Peyer's patch (tissue), 4 donors: ENCODE measurements around the gene FGF8. TPM values are rescaled to one million over a fixed set of nuclear protein-coding genes. Genes with fewer than 3 reads are reported as not detected.

Experiments
- DNase-seq, 3 donors: peaks; one replicate each; pipeline ENCODE4 v3.0.0-alpha.2; 2017 to 2019
- H3K27ac ChIP-seq, 4 donors: fragments of 200-600 bp; sonication (generic); one replicate each; pipeline ENCODE4 v1.5.1; 2016 to 2019
- H3K27me3 ChIP-seq, 2 donors: fragments of 200-600 bp; sonication (generic); one replicate each; pipeline ENCODE4 v1.5.1; 2019
- H3K36me3 ChIP-seq, 3 donors: fragments of 200-600 bp; sonication (generic); one replicate each; pipeline ENCODE4 v1.5.1; 2016 to 2019
- H3K4me1 ChIP-seq, 4 donors: fragments of 200-600 bp; sonication (generic); one replicate each; pipeline ENCODE4 v1.5.1; 2016 to 2019
- H3K4me3 ChIP-seq, 4 donors: fragments of 200-600 bp; sonication (generic); 1 replicate in 3 of 4; 2 replicates in 1 of 4; pipeline ENCODE4 v1.5.1; 2016 to 2019; ENCODE audit warnings: mild to moderate bottlenecking in 1 of 4
- H3K9me3 ChIP-seq, 4 donors: fragments of 200-600 bp; sonication (generic); one replicate each; pipeline ENCODE4 v1.5.1; 2016 to 2019; ENCODE audit warnings: mild to moderate bottlenecking in 1 of 4
- CTCF ChIP-seq, 6 experiments: fragments of 450-650 bp in 4 of 6; fragments of 200-600 bp in 2 of 6; sonication (generic) in 1 of 6; IDR thresholded peaks; one replicate each; pipeline ENCODE4 v1.5.1; 2017 to 2019; ENCODE audit warnings: antibody characterized with exemption in 6 of 6, mild to moderate bottlenecking in 3 of 6, moderate library complexity in 1 of 6
- POLR2A ChIP-seq, 2 donors: fragments of 450-650 bp; IDR thresholded peaks; one replicate each; pipeline ENCODE4 v1.5.1; 2017; ENCODE audit warnings: antibody characterized with exemption in 2 of 2, mild to moderate bottlenecking in 2 of 2, moderate library complexity in 2 of 2
- total RNA-seq, 4 donors: library from RNA; depleted of rRNA; stranded (reverse); fragments of >200 nt; gene quantifications; one replicate each; pipeline ENCODE4 v1.1.0, GENCODE V29; 2016

The FGF8 gene
- total RNA-seq, 4 donors from 2014 or later = not detected

GRCh38 chr10:101817337-101818118, 41.6 kb upstream of the FGF8 start:
- Histone ChIP-seq H3K4me1 (peaks cover 0 to 32% (median 8%) of the 10 kb centered on the region in 4 donors), H3K36me3 (peaks cover 0 to 5% (median 0%) of the 10 kb centered on the region in 3 donors), H3K27ac (peak overlapping the region; percentile 95 to 97 (median 95)), H3K9me3 (no peaks in the 10 kb centered on the region), H3K27me3 (no peaks in the 10 kb centered on the region), H3K4me3 (peak overlapping the region; percentile 79 to 100 (median 95))
- TF ChIP-seq CTCF (IDR thresholded peaks at IDR 0.05) (no peak), POLR2A (IDR thresholded peaks at IDR 0.05) (peak; percentile 18 to 29)
- peak in 2 of 3 donors; percentile 88 to 91 for DNase-seq

- H3K36me3 ChIP-seq = peaks cover 0 to 11% (median 0%) of the 10 kb centered on the region in 3 donors
- H3K4me1 ChIP-seq = peaks cover 0 to 32% (median 9%) of the 10 kb centered on the region in 4 donors
- peak overlapping the region; percentile 95 to 97 (median 95) for H3K27ac ChIP-seq
- DNase-seq = no peak
- H3K9me3 ChIP-seq = no peaks in the 10 kb centered on the region
- no peak for TF ChIP-seq POLR2A (IDR thresholded peaks at IDR 0.05)
- TF ChIP-seq CTCF (IDR thresholded peaks at IDR 0.05) = no peak
- H3K4me3 ChIP-seq = peak overlapping the region; percentile 79 to 100 (median 95)
- H3K27me3 ChIP-seq = no peaks in the 10 kb centered on the region
Observed at GRCh38 chr10:101816913-101817336, 41.0 kb upstream of the FGF8 start.

- TF ChIP-seq POLR2A (IDR thresholded peaks at IDR 0.05) (no peak), CTCF (IDR thresholded peaks at IDR 0.05) (no peak)
- Histone ChIP-seq H3K27ac (peak overlapping the region in 2 of 4 donors; percentile 95), H3K4me1 (peaks cover 0 to 32% (median 9%) of the 10 kb centered on the region in 4 donors), H3K4me3 (peak overlapping the region; percentile 79 to 100 (median 95)), H3K27me3 (no peaks in the 10 kb centered on the region), H3K9me3 (no peaks in the 10 kb centered on the region), H3K36me3 (peaks cover 0 to 17% (median 0%) of the 10 kb centered on the region in 3 donors)
- DNase-seq = no peak
Observed at GRCh38 chr10:101816376-101816775, 40.5 kb upstream of the FGF8 start.

GRCh38 chr10:101814466-101815071, 38.7 kb upstream of the FGF8 start:
- Histone ChIP-seq H3K27me3 (no peaks in the 10 kb centered on the region), H3K27ac (peak overlapping the region in 1 of 4 donors; percentile 95), H3K36me3 (peaks cover 0 to 35% (median 0%) of the 10 kb centered on the region in 3 donors), H3K9me3 (no peaks in the 10 kb centered on the region), H3K4me3 (peak overlapping the region; percentile 79 to 100 (median 95)), H3K4me1 (peaks cover 0 to 26% (median 9%) of the 10 kb centered on the region in 4 donors)
- TF ChIP-seq CTCF (IDR thresholded peaks at IDR 0.05) (no peak), POLR2A (IDR thresholded peaks at IDR 0.05) (no peak)
- no peak for DNase-seq

- TF ChIP-seq CTCF (IDR thresholded peaks at IDR 0.05) = no peak
- TF ChIP-seq POLR2A (IDR thresholded peaks at IDR 0.05) = no peak
- no peaks in the 10 kb centered on the region for H3K27me3 ChIP-seq
- H3K36me3 ChIP-seq = peaks cover 0 to 53% (median 0%) of the 10 kb centered on the region in 3 donors
- no peak overlapping the region for H3K27ac ChIP-seq
- no peak overlapping the region for H3K4me3 ChIP-seq
- DNase-seq = no peak
- no peaks in the 10 kb centered on the region for H3K9me3 ChIP-seq
- H3K4me1 ChIP-seq = peaks cover 0 to 18% (median 5%) of the 10 kb centered on the region in 4 donors
Observed at GRCh38 chr10:101812606-101813005, 36.7 kb upstream of the FGF8 start.
